AG04449 (cell line): ENCODE results near the gene MYO1C.

Experiments used
- CTCF ChIA-PET: fragments of 350-600 bp; formaldehyde crosslinking; extraction: SDS; loops from one replicate; lab custom pipeline; 2021; ENCODE audit warnings: antibody characterized with exemption; lab: Yijun Ruan, JAX
- POLR2A ChIA-PET: fragments of 400-600, 350-600 bp; formaldehyde crosslinking; extraction: SDS; loops from one replicate; lab custom pipeline; 2020; ENCODE audit warnings: antibody characterized with exemption, inconsistent platforms; lab: Yijun Ruan, JAX
- DNase-seq: peaks from one replicate; pipeline ENCODE4 v3.0.0-alpha.2; 2010; ENCODE audit warnings: low read depth, low spot score
- H3K4me3 ChIP-seq: 2 replicates; pipeline ENCODE4 v1.5.1; 2011; ENCODE audit warnings: low read depth, mild to moderate bottlenecking, control low read depth, low read length
- CTCF ChIP-seq: IDR thresholded peaks from one replicate; pipeline ENCODE4 v1.5.1; 2011; ENCODE audit warnings: mild to moderate bottlenecking, moderate library complexity, low read length, control low read depth, inconsistent platforms; ENCODE audit not compliant: insufficient read depth; ENCODE audit errors: missing control alignments

Gene MYO1C

DNA sequence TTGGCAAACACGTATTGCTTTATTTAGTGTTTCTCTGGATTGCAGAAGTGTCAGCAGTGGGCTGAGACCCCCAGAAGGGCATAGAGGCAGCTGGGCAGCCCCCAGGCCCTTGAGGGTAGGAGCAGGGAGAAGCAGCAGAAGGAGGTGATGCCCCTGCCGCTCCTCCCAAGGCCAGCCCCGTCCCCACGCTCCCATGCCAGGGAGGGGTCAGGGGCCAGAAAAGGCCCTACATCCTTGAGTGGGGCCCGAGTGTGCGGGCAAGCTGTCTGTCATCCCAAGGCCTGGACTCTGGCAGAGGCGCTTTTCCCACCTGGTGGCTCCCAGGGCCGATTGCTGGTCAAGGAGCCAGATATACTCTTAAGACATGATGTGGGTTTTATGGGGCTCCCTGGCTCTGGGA lies 28.3 kb downstream of the MYO1C start:
- ChIA-PET POLR2A (interaction anchor here (2.1 kb wide), 1 partner anchor 10 kb away, joined by 7 read pairs; no protein-coding TSS in a partner anchor), CTCF (no interaction called here)

DNA sequence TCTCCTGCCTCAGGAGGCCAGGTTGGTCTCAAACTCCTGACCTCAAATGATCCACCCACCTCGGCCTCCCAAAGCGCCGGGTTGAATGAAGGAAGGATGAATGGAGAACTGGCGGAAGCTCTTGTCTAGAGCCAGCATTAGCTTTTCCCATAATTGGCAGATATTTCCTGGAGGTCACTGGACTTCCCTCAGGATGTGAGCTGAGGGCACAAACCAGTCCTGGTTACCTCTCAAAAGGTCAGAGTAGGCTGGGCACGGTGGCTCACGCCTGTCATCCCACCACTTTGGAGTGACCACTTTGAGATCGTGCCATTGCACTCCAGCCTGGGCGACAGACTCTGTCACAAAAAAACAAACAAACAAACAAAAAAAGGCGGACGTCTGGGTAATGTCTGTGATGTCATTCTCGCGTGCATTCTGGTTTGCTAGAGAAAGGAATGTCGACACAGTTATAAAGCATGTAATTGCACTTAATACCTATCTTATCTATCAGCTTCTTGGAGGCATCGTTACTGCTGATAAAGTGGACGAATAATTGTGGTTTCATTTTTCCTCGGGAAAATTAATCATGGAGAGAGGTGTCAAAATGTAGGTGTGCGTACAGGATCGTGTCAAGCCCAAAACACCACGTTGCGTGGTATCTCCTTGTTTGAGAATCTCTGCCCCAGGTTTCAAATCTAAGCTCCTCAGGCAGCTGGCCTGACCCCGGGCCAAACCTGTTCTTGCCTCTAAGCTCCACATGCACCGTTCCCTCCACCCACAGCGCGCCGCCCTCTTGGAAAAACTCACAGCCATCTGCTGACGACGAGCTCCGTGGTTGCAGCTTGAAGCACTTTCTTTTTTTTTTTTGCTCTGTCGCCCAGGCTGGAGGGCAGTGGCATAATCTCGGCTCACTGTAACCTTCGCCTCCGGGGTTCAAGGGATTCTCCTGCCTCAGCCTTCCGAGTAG lies 30.0 kb downstream of the MYO1C start:
- no peak for DNase-seq
- no peak for TF ChIP-seq CTCF
- ChIA-PET POLR2A (interaction anchor here (0.8 to 2.1 kb wide), 4 partner anchors 12 to 54 kb away, joined by 3 to 7 read pairs (median 6); partner anchors contain the start of gene INPP5K), CTCF (no interaction called here)
- no peak overlapping the region for H3K4me3 ChIP-seq

More for the DNA sequence above, 28.3 kb downstream of the MYO1C start:
- H3K4me3 ChIP-seq = no peak overlapping the region
- TF ChIP-seq CTCF = no peak
- no peak for DNase-seq

DNA sequence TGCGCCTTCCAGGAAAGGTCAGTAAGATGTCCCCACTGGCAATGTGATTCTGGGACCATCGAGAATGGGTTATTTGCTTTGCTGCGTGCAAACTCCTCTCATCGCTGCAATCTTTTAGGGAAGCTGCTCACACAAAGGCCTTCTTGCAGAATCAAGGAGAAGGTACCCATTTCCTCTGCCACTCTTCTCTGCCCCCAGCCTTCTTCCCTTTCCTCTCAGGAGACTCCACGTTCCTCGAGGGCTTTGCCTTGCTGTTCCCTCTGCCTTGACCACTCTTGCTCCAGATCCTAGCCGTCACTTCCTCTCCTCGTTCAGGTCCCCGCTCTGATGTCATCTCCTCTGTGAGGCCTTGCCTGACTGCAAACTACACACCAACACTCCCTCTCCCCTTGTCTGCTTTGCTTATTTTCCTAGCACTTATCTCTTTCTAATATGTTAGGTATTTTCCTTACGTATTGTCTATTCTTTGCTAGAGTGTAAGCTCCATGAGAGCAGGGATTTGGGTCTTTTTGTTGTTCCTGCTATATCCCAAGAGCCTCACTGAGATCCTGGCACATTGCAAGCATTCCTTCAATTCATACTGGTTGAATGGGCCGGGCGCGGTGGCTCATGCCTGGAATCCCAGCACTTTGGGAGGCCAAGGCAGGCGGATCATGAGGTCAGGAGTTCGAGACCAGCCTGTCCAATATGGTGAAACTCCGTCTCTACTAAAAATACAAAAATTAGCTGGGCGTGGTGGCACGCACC lies 31.1 kb downstream of the MYO1C start:
- H3K4me3 ChIP-seq = no peak overlapping the region
- no peak for DNase-seq
- ChIA-PET POLR2A (no interaction called here), CTCF (interaction anchor here (0.6 kb wide), 1 partner anchor 19 kb away, joined by 3 read pairs; no protein-coding TSS in a partner anchor)
- no peak for TF ChIP-seq CTCF

DNA sequence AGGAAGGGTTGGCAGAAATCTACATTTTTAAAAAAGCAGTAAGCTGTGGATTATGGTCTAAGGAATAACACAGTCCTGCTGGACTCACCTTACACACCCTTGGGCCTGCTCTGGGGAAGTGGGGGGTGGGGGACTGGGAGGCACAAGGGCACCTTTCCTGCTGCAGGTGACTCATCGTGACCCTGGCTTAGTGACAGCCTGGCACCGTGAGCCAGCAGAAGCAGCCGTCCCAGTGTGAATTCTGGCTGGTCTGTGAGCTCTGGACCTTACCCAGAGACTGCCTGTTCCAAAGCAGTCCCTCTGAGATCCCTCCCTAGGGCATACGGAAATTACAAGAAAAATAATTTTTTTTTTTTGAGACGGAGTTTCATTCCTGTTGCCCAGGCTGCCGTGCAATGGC lies 32.3 kb downstream of the MYO1C start:
- POLR2A ChIA-PET = interaction anchor here (0.7 to 1.1 kb wide), 2 partner anchors 19 to 20 kb away, joined by 3 to 4 read pairs; no protein-coding TSS in a partner anchor
- CTCF ChIA-PET = no interaction called here
- TF ChIP-seq CTCF = no peak
- no peak overlapping the region for H3K4me3 ChIP-seq
- DNase-seq = no peak

- ChIA-PET CTCF (interaction anchor here (0.8 to 8.2 kb wide), 3 partner anchors 65 to 94 kb away, joined by 3 to 35 read pairs (median 8); no protein-coding TSS in a partner anchor), POLR2A (interaction anchor here (0.7 to 1.0 kb wide), 3 partner anchors 29 to 60 kb away, joined by 3 to 5 read pairs (median 4); partner anchors contain the start of gene INPP5K)
- peak within 1 kb of the TSS; percentile 86 for H3K4me3 ChIP-seq
- peak; percentile 50 for DNase-seq
- no peak for TF ChIP-seq CTCF
These were observed 36.5 kb downstream of the MYO1C start, which contains the start of gene CRK for GRCh38 chr17:1455797-1456599. CRK (minus strand) TSS chr17:1456232; CDS start chr17:1456117, 115 bp downstream.
